ENCODE measurements around the gene PAMR1. TPM values are rescaled to one million over a fixed set of nuclear protein-coding genes. Genes with fewer than 3 reads are reported as not detected.

The PAMR1 gene
- total and polyA plus RNA-seq, 7 experiments from 2014 or later, result not detected

DNA sequence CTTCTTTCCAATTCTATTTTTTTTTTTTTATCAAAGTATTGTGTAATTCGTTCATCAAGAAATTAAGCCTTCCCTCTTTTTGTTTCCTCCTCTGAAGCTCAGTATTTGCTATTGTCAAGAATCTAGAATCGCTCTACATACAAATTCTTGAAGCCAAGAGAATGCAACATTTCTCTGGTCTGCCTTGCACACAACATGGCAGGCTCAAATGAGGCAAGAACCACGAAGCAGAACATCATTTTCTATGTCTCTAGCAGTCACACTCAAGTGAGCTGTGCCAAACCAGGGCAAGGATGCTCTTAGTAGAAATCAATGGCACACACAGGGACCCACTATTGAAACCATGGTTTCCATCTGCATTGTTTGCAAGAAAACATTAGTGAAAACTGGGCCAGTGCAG is 59.4 kb downstream of the PAMR1 start:
- intact Hi-C loops (cut with micrococcal nuclease), result no loop called here
- H3K4me1 Mint-ChIP-seq, result no peaks in the 10 kb centered on the region
- H3K36me3 ChIP-seq (ENCODE audit: control insufficient read depth in 2 of 3, insufficient read depth in 3 of 3, low read length in 3 of 3), result no peaks in the 10 kb centered on the region
- ChIA-PET POLR2A (no interaction called here), CTCF (interaction anchor here (0.7 to 0.8 kb wide), 2 partner anchors 9 to 524 kb away, joined by 3 read pairs; no protein-coding TSS in a partner anchor)
- H3K4me1 ChIP-seq (ENCODE audit: control insufficient read depth in 2 of 2, insufficient read depth in 2 of 2, low read length in 2 of 2), result no peaks in the 10 kb centered on the region
- H3K9me3 Mint-ChIP-seq, result peaks cover 0 to 2% (median 0%) of the 10 kb centered on the region in 11 donors
- H3K36me3 Mint-ChIP-seq, result no peaks in the 10 kb centered on the region
- H3K9me3 ChIP-seq (ENCODE audit: control insufficient read depth in 2 of 3, low read length in 3 of 3), result no peaks in the 10 kb centered on the region
- no peak overlapping the region for H3K4me3 Mint-ChIP-seq
- H3K4me3 ChIP-seq (ENCODE audit: low read length), result no peak overlapping the region
- H3K27ac ChIP-seq (ENCODE audit: low read depth, low read length), result no peak overlapping the region
- H3K27ac Mint-ChIP-seq, result no peak overlapping the region
- no peak for DNase-seq
- peaks cover 0 to 38% (median 27%) of the 10 kb centered on the region in 5 donors for H3K27me3 Mint-ChIP-seq
- H3K27me3 ChIP-seq (ENCODE audit: control insufficient read depth in 2 of 2, insufficient read depth in 2 of 2, low read length in 2 of 2), result no peaks in the 10 kb centered on the region
- no peak for ATAC-seq

DNA sequence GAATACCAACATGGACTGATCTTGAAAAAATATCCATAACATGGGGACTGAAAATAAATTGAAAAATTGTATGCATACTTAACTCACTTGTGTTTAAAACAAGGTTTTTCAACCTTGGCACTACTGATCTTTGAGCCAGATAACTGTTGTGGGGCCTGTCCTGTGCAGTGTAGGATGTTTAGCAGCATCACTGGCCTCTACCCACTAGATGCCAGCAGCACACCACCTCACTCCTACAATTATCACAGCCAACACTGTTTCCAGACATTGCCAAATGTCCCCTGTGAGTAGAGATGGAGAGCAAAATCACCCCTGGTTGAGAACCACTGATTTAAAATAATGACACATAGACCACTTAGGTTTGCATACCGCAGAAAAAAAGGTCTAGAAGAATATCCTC is 61.1 kb downstream of the PAMR1 start:
- POLR2A ChIA-PET, result no interaction called here
- no peak for ATAC-seq

DNA sequence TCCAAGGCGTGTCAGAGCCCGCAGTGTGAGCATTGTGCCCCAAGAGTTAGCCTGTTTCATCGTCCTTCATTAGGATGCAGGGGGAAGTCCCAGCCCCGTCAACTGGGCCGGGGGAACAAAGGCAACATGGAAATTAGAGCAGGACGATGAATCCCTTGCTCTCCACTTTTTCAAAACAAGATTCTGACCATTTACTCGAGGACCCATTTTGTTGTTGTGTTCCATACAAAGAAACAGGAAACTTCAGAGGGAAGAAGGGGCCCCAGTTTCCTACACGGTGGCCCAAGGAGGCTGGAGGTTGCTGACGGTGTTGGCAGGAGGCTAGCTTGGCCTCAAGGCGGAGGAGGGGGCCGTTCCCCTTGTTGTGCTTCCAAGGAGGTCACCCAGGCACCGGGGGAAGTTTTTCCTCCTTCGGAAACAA is 62.1 kb downstream of the PAMR1 start:
- Histone ChIP-seq H3K36me3 (ENCODE audit: control insufficient read depth in 2 of 3, insufficient read depth in 3 of 3, low read length in 3 of 3) (no peaks in the 10 kb centered on the region), H3K27ac (ENCODE audit: low read depth, low read length) (no peak overlapping the region), H3K4me1 (ENCODE audit: control insufficient read depth in 2 of 2, insufficient read depth in 2 of 2, low read length in 2 of 2) (no peaks in the 10 kb centered on the region), H3K27me3 (ENCODE audit: control insufficient read depth in 2 of 2, insufficient read depth in 2 of 2, low read length in 2 of 2) (no peaks in the 10 kb centered on the region), H3K4me3 (ENCODE audit: low read length) (no peak overlapping the region), H3K9me3 (ENCODE audit: control insufficient read depth in 2 of 3, low read length in 3 of 3) (no peaks in the 10 kb centered on the region)
- Mint-ChIP-seq H3K27me3 (peaks cover 0 to 30% (median 21%) of the 10 kb centered on the region in 5 donors), H3K27ac (no peak overlapping the region), H3K36me3 (no peaks in the 10 kb centered on the region), H3K4me3 (no peak overlapping the region), H3K4me1 (no peaks in the 10 kb centered on the region), H3K9me3 (peaks cover 0 to 2% (median 0%) of the 10 kb centered on the region in 11 donors)
- DNase-seq, result no peak
- ChIA-PET POLR2A (no interaction called here), CTCF (no interaction called here)
- intact Hi-C loops (cut with micrococcal nuclease), result no loop called here
- ATAC-seq, result no peak

More for the DNA sequence above, 61.1 kb downstream of the PAMR1 start:
- intact Hi-C loops (cut with micrococcal nuclease), result no loop called here
- Mint-ChIP-seq H3K4me3 (no peak overlapping the region), H3K36me3 (no peaks in the 10 kb centered on the region), H3K27ac (no peak overlapping the region), H3K4me1 (no peaks in the 10 kb centered on the region), H3K27me3 (peaks cover 0 to 33% (median 25%) of the 10 kb centered on the region in 5 donors), H3K9me3 (peaks cover 0 to 2% (median 0%) of the 10 kb centered on the region in 11 donors)
- no peaks in the 10 kb centered on the region for H3K36me3 ChIP-seq (ENCODE audit: control insufficient read depth in 2 of 3, insufficient read depth in 3 of 3, low read length in 3 of 3)
- CTCF ChIA-PET, result no interaction called here
- no peak for DNase-seq
- no peak overlapping the region for H3K27ac ChIP-seq (ENCODE audit: low read depth, low read length)
- H3K4me3 ChIP-seq (ENCODE audit: low read length), result no peak overlapping the region
- no peaks in the 10 kb centered on the region for H3K9me3 ChIP-seq (ENCODE audit: control insufficient read depth in 2 of 3, low read length in 3 of 3)
- no peaks in the 10 kb centered on the region for H3K4me1 ChIP-seq (ENCODE audit: control insufficient read depth in 2 of 2, insufficient read depth in 2 of 2, low read length in 2 of 2)
- H3K27me3 ChIP-seq (ENCODE audit: control insufficient read depth in 2 of 2, insufficient read depth in 2 of 2, low read length in 2 of 2), result no peaks in the 10 kb centered on the region

DNA sequence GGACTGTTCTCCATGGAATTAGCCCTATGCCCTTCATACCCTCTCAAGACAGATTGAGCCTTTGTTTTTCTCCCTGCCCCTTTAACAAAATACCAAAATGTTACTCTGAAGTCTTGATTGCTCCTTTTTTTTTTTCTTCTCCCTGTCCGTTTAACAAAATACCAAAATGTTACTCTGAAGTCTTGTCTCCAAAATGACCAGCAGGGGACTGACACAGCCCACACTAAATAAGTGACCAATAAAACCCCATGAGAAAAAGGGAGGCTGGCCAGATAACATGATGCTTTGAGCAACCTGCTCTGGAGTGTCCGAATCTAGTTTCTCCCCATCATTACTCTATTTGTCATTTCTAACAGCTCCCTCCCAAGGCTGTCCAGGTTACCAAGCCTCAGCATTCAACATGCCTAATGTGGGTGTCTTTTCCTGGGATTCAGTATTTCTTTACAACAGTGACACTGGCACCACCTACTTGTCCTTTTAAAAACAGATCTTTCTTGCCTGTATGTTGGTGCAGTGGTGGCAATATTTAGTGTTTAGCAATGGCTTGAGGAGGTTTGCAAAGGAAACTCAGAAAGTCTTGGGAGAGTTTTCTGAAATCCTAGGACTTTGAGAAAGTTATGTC is 63.4 kb downstream of the PAMR1 start:
- Histone ChIP-seq H3K9me3 (ENCODE audit: control insufficient read depth in 2 of 3, low read length in 3 of 3) (no peaks in the 10 kb centered on the region), H3K27me3 (ENCODE audit: control insufficient read depth in 2 of 2, insufficient read depth in 2 of 2, low read length in 2 of 2) (no peaks in the 10 kb centered on the region), H3K27ac (ENCODE audit: low read depth, low read length) (no peak overlapping the region), H3K4me1 (ENCODE audit: control insufficient read depth in 2 of 2, insufficient read depth in 2 of 2, low read length in 2 of 2) (no peaks in the 10 kb centered on the region), H3K4me3 (ENCODE audit: low read length) (no peak overlapping the region), H3K36me3 (ENCODE audit: control insufficient read depth in 2 of 3, insufficient read depth in 3 of 3, low read length in 3 of 3) (no peaks in the 10 kb centered on the region)
- Mint-ChIP-seq H3K27ac (no peak overlapping the region), H3K4me3 (no peak overlapping the region), H3K9me3 (peaks cover 0 to 2% (median 0%) of the 10 kb centered on the region in 11 donors), H3K36me3 (no peaks in the 10 kb centered on the region), H3K4me1 (no peaks in the 10 kb centered on the region), H3K27me3 (peaks cover 0 to 29% (median 13%) of the 10 kb centered on the region in 5 donors)
- intact Hi-C loops (cut with micrococcal nuclease), result no loop called here
- DNase-seq (no peak), ATAC-seq (no peak)
- ChIA-PET CTCF (no interaction called here), POLR2A (interaction anchor here (0.6 kb wide), 1 partner anchor 44 kb away, joined by 3 read pairs; no protein-coding TSS in a partner anchor)

DNA sequence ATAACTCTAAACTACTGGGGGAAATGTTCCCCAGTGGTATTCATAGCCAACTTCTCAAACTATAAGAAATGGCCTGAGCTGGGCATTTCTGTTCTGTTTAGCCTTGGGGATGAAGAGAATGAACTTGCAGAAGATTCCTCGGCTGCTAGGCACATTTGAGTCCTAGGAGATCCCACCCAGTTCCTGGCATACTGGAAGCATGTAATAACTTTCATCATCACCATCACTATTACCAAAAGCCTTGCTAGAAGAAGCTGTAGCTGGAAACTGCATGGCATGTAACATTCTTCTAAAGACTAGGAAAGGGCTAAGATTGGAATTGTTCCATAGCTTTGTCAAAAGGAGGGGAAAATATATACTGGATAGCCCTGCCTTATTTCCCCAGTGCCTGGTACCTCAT is 65.9 kb downstream of the PAMR1 start:
- Histone ChIP-seq H3K4me3 (ENCODE audit: low read length) (no peak overlapping the region), H3K36me3 (ENCODE audit: control insufficient read depth in 2 of 3, insufficient read depth in 3 of 3, low read length in 3 of 3) (no peaks in the 10 kb centered on the region), H3K27ac (ENCODE audit: low read depth, low read length) (no peak overlapping the region), H3K4me1 (ENCODE audit: control insufficient read depth in 2 of 2, insufficient read depth in 2 of 2, low read length in 2 of 2) (no peaks in the 10 kb centered on the region), H3K9me3 (ENCODE audit: control insufficient read depth in 2 of 3, low read length in 3 of 3) (no peaks in the 10 kb centered on the region), H3K27me3 (ENCODE audit: control insufficient read depth in 2 of 2, insufficient read depth in 2 of 2, low read length in 2 of 2) (no peaks in the 10 kb centered on the region)
- ATAC-seq, result no peak
- no peaks in the 10 kb centered on the region for H3K4me1 Mint-ChIP-seq
- no peak overlapping the region for H3K27ac Mint-ChIP-seq
- ChIA-PET POLR2A (interaction anchor here (0.6 kb wide), 1 partner anchor 289 kb away, joined by 3 read pairs; no protein-coding TSS in a partner anchor), CTCF (no interaction called here)
- no peak for DNase-seq
- intact Hi-C loops (cut with micrococcal nuclease), result no loop called here
- no peak overlapping the region for H3K4me3 Mint-ChIP-seq
- H3K36me3 Mint-ChIP-seq, result no peaks in the 10 kb centered on the region
- H3K9me3 Mint-ChIP-seq, result no peaks in the 10 kb centered on the region
- H3K27me3 Mint-ChIP-seq, result peaks cover 0 to 32% (median 21%) of the 10 kb centered on the region in 5 donors

DNA sequence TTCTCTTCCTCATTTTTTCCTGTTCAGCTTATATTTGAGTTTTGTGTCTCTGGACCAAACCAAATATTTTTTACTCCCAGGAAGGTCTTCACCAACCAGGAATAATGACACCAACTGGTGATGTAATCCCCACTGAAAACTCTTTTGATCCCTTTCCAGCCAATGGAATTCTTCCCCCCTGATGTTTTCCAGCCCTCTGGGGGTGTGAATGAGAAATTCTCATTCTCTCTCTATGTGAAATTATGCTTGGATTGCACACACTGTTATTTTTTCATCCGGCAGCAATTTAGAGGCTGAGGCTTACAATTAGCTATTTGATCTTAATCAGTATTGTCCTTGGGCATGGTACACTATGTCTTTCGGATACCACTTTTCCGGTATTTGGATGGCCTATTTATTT is 66.6 kb downstream of the PAMR1 start:
- H3K4me1 ChIP-seq (ENCODE audit: control insufficient read depth in 2 of 2, insufficient read depth in 2 of 2, low read length in 2 of 2), result no peaks in the 10 kb centered on the region
- H3K4me3 ChIP-seq (ENCODE audit: low read length), result no peak overlapping the region
- Mint-ChIP-seq H3K27ac (no peak overlapping the region), H3K36me3 (no peaks in the 10 kb centered on the region), H3K9me3 (no peaks in the 10 kb centered on the region), H3K27me3 (peaks cover 0 to 28% (median 16%) of the 10 kb centered on the region in 5 donors), H3K4me1 (no peaks in the 10 kb centered on the region), H3K4me3 (no peak overlapping the region)
- no peaks in the 10 kb centered on the region for H3K27me3 ChIP-seq (ENCODE audit: control insufficient read depth in 2 of 2, insufficient read depth in 2 of 2, low read length in 2 of 2)
- H3K9me3 ChIP-seq (ENCODE audit: control insufficient read depth in 2 of 3, low read length in 3 of 3), result no peaks in the 10 kb centered on the region
- ATAC-seq (no peak), DNase-seq (no peak)
- H3K36me3 ChIP-seq (ENCODE audit: control insufficient read depth in 2 of 3, insufficient read depth in 3 of 3, low read length in 3 of 3), result no peaks in the 10 kb centered on the region
- CTCF ChIA-PET, result no interaction called here
- H3K27ac ChIP-seq (ENCODE audit: low read depth, low read length), result no peak overlapping the region
- intact Hi-C loops (cut with micrococcal nuclease), result no loop called here
- POLR2A ChIA-PET, result no interaction called here

DNA sequence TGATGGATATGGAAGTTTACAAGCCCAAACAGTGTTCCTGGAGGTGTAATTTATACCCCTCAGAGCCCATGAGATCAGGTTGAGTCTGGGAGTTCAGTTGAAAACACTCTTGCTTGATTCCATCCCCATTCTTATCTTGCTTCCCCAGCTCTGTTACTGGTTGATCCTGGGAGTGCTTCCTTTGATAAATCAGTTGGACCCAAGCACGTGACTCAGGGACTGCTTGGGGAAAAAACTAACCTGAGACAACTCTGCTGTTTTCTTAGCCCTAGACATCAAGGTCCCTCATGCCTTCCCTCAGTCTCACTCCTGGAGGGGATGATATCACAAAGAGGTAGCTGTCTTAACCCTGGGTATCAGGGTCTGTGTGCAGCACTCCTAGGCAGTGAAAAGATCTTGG is 71.1 kb downstream of the PAMR1 start:
- no peaks in the 10 kb centered on the region for H3K4me1 ChIP-seq (ENCODE audit: control insufficient read depth in 2 of 2, insufficient read depth in 2 of 2, low read length in 2 of 2)

More for the DNA sequence above, 71.1 kb downstream of the PAMR1 start:
- POLR2A ChIA-PET, result interaction anchor here (0.6 kb wide), 1 partner anchor 254 kb away, joined by 3 read pairs; no protein-coding TSS in a partner anchor
- ATAC-seq (no peak), DNase-seq (no peak)
- H3K4me1 Mint-ChIP-seq, result no peaks in the 10 kb centered on the region
- no peak overlapping the region for H3K27ac Mint-ChIP-seq
- H3K9me3 Mint-ChIP-seq, result peaks cover 0 to 12% (median 4%) of the 10 kb centered on the region in 11 donors
- H3K4me3 Mint-ChIP-seq, result no peak overlapping the region
- no peak overlapping the region for H3K4me3 ChIP-seq (ENCODE audit: low read length)
- H3K36me3 Mint-ChIP-seq, result no peaks in the 10 kb centered on the region
- H3K36me3 ChIP-seq (ENCODE audit: control insufficient read depth in 2 of 3, insufficient read depth in 3 of 3, low read length in 3 of 3), result no peaks in the 10 kb centered on the region
- H3K27me3 Mint-ChIP-seq, result peaks cover 15 to 31% (median 18%) of the 10 kb centered on the region in 5 donors
- no peaks in the 10 kb centered on the region for H3K9me3 ChIP-seq (ENCODE audit: control insufficient read depth in 2 of 3, low read length in 3 of 3)
- intact Hi-C loops (cut with micrococcal nuclease), result no loop called here
- peaks cover 0 to 3% of the 10 kb centered on the region in 2 donors for H3K27me3 ChIP-seq (ENCODE audit: control insufficient read depth in 2 of 2, insufficient read depth in 2 of 2, low read length in 2 of 2)
- H3K27ac ChIP-seq (ENCODE audit: low read depth, low read length), result no peak overlapping the region
- CTCF ChIA-PET, result no interaction called here

All from naive thymus-derived CD4-positive, alpha-beta T cell (primary cell).